ENCODE results near the gene OR8D2.

OR8D2 gene

GRCh38 chr11:124320097-124320496 lies at the start of gene OR8D2:
OR8D2 (minus strand) TSS chr11:124320197; CDS start chr11:124320197, 0 bp downstream.
- no peak for DNase-seq (ENCODE audit: low spot score)

- no peak for DNase-seq (ENCODE audit: low spot score)
These were observed 39.6 kb upstream of the OR8D2 start for GRCh38 chr11:124359566-124359965.

GRCh38 chr11:124346311-124346955 lies 26.4 kb upstream of the OR8D2 start:
- no peak for DNase-seq (ENCODE audit: low spot score)

- DNase-seq (ENCODE audit: low spot score), result no peak
These were observed 24.3 kb upstream of the OR8D2 start for GRCh38 chr11:124344346-124344745.

GRCh38 chr11:124340142-124340447 lies 20.1 kb upstream of the OR8D2 start:
- no peak for DNase-seq (ENCODE audit: low spot score)

- DNase-seq (ENCODE audit: low spot score), result no peak
These were observed 19.6 kb upstream of the OR8D2 start for GRCh38 chr11:124339396-124340141.

- DNase-seq (ENCODE audit: low spot score), result no peak
These were observed 11.9 kb upstream of the OR8D2 start for GRCh38 chr11:124331873-124332272.

- peak; percentile 2 for DNase-seq (ENCODE audit: low spot score)
These were observed 9.9 kb upstream of the OR8D2 start for GRCh38 chr11:124329787-124330478.

GRCh38 chr11:124327775-124328174 lies 7.8 kb upstream of the OR8D2 start:
- no peak for DNase-seq (ENCODE audit: low spot score)

GRCh38 chr11:124322356-124322755 lies 2.4 kb upstream of the OR8D2 start:
- DNase-seq (ENCODE audit: low spot score), result no peak

GRCh38 chr11:124315052-124315451 lies 4.9 kb downstream of the OR8D2 start:
- DNase-seq (ENCODE audit: low spot score), result peak; percentile 20

- no peak for DNase-seq (ENCODE audit: low spot score)
These were observed 6.1 kb downstream of the OR8D2 start, which contains the start of gene OR8D1 for GRCh38 chr11:124313849-124314248. OR8D1 (minus strand) TSS chr11:124313949; CDS start chr11:124310766, 3,183 bp downstream.

GRCh38 chr11:124313131-124313530 lies 6.9 kb downstream of the OR8D2 start:
- no peak for DNase-seq (ENCODE audit: low spot score)

GRCh38 chr11:124311670-124312069 lies 8.3 kb downstream of the OR8D2 start:
- no peak for DNase-seq (ENCODE audit: low spot score)

GRCh38 chr11:124311269-124311668 lies 8.7 kb downstream of the OR8D2 start:
- DNase-seq (ENCODE audit: low spot score), result no peak

GRCh38 chr11:124310721-124311120 lies 9.3 kb downstream of the OR8D2 start:
- DNase-seq (ENCODE audit: low spot score), result no peak

- no peak for DNase-seq (ENCODE audit: low spot score)
These were observed 12.9 kb downstream of the OR8D2 start for GRCh38 chr11:124307093-124307492.

GRCh38 chr11:124302347-124303125 lies 17.5 kb downstream of the OR8D2 start:
- no peak for DNase-seq (ENCODE audit: low spot score)

GRCh38 chr11:124301548-124301947 lies 18.4 kb downstream of the OR8D2 start:
- peak; percentile 61 for DNase-seq (ENCODE audit: low spot score)

- DNase-seq (ENCODE audit: low spot score), result peak; percentile 6
These were observed 22.1 kb downstream of the OR8D2 start for GRCh38 chr11:124297921-124298320.

GRCh38 chr11:124296016-124296415 lies 24.0 kb downstream of the OR8D2 start:
- no peak for DNase-seq (ENCODE audit: low spot score)

GRCh38 chr11:124294687-124295086 lies 25.3 kb downstream of the OR8D2 start:
- no peak for DNase-seq (ENCODE audit: low spot score)
